IgD-negative memory B cell (primary cell): ENCODE data around the gene RNF113B. TPM values are rescaled to one million over a fixed set of nuclear protein-coding genes. Genes with fewer than 3 reads are reported as not detected.

Experiments used
- H3K27ac Mint-ChIP-seq, 3 donors: one replicate each; pipeline ENCODE4 v1.8.0; 2020 to 2022; ENCODE audit warnings: mild to moderate bottlenecking in 3 of 3, mixed read lengths in 3 of 3, moderate library complexity in 1 of 3
- H3K27me3 Mint-ChIP-seq: one replicate; pipeline ENCODE4 v1.8.0; 2021; ENCODE audit warnings: mixed read lengths
- H3K36me3 Mint-ChIP-seq: one replicate; pipeline ENCODE4 v1.8.0; 2020; ENCODE audit warnings: mild to moderate bottlenecking, mixed read lengths
- H3K4me1 Mint-ChIP-seq, 3 donors: one replicate each; pipeline ENCODE4 v1.8.0; 2020 to 2022; ENCODE audit warnings: mixed read lengths in 3 of 3, mild to moderate bottlenecking in 1 of 3
- H3K4me3 Mint-ChIP-seq, 4 donors: one replicate each; pipeline ENCODE4 v1.8.0; 2020 to 2022; ENCODE audit warnings: mild to moderate bottlenecking in 4 of 4, mixed read lengths in 4 of 4, moderate library complexity in 3 of 4
- H3K9me3 Mint-ChIP-seq, 3 donors: one replicate each; pipeline ENCODE4 v1.8.0; 2020 to 2021; ENCODE audit warnings: mixed read lengths in 3 of 3, mild to moderate bottlenecking in 1 of 3
- polyA plus RNA-seq: library from polyadenylated mRNA; unstranded; fragments of 300-500 nt; fragmentation: Illumina TruSeq; gene quantifications from one replicate; pipeline ENCODE4 v1.2.3, GENCODE V29; 2021

Gene RNF113B
- polyA plus RNA-seq, 1 donor from 2014 or later = not detected

DNA sequence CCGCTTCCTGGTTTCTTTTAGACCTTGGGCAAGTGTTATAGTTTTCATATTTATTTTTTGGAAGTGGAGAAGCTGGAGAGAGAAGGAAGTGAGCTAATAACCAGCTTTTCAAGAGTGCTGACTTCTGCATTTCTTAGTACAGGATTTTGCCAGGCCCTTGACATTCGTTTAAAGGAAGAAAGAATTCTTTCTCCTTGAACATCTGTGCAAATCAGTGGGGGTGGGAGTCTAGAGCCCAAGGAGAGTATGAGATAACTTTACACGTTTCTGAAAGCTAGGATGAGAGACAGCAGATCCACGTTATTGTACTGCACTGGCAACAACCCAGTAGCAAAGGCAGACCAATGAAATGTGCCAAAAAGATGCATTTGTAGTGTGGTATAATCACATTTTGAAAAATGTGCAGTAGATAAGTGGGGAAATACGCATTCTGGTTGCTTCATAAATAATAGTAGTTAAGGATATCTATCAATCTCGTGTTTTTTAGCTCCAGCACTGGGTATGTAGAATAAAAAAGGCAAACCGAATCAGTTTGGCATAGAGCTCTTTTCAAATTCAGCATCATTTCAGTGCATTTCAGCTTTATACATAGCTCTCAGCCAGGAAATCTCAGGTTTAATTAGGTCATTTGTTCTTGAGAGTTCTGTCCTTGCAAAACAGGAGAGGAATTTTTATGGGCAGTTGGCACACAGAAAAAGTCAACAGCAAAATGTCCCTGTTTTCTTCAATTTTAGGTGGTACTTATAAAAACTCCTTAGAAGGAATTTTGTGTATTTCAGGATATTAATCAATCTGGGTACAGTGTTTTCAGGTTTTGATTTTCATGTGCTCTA is 4.3 kb downstream of the RNF113B start:
- Mint-ChIP-seq H3K4me1 (no peaks in the 10 kb centered on the region), H3K36me3 (peaks cover 3% of the 10 kb centered on the region), H3K27ac (no peak overlapping the region), H3K9me3 (peaks cover 0 to 3% (median 1%) of the 10 kb centered on the region in 3 donors), H3K4me3 (no peak overlapping the region), H3K27me3 (peaks cover 11% of the 10 kb centered on the region)

DNA sequence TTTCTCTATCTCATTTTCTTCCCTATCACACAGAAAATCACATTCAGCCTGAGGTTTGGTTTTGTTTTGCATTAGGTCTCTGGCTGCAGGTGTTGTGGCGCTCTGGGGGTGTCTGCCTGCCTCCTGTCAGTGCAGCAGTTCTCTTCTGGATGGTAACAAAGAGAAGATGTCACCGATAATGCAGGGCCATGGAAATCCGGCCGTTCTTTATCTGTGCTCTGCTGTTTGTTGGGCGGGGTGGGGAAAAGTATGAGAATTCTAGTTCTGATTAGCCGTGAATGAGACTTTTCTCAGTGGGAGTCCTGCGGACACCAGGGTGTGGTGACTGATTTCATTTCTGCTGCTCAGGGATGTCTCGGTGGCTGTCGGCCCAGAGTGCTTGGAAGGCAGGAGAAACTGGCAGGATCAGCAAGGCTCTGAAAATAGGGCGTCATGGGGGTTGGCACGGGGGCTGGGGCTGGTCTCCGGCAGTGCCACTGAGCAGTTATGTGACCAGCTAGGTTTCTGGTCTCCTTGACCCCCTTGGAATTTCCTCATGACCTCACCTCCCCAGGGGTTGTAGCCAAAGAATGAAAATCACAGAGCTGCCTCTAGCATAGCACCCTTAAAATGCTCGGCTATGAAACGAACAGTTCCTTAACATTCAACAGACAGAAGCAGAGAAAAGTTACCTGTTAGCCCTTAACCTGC is 5.0 kb downstream of the RNF113B start:
- H3K4me1 Mint-ChIP-seq = no peaks in the 10 kb centered on the region

GRCh38 chr13:98169331-98169730 is 7.7 kb downstream of the RNF113B start:
- Mint-ChIP-seq H3K9me3 (peaks cover 0 to 4% (median 0%) of the 10 kb centered on the region in 3 donors), H3K27ac (no peak overlapping the region), H3K4me3 (no peak overlapping the region), H3K4me1 (no peaks in the 10 kb centered on the region), H3K36me3 (peaks cover 3% of the 10 kb centered on the region), H3K27me3 (peaks cover 11% of the 10 kb centered on the region)

More for the DNA sequence above, 5.0 kb downstream of the RNF113B start:
- Mint-ChIP-seq H3K36me3 (peaks cover 3% of the 10 kb centered on the region), H3K4me3 (no peak overlapping the region), H3K9me3 (peaks cover 0 to 3% (median 1%) of the 10 kb centered on the region in 3 donors), H3K27me3 (peaks cover 11% of the 10 kb centered on the region), H3K27ac (no peak overlapping the region)

- no peaks in the 10 kb centered on the region for H3K36me3 Mint-ChIP-seq
- no peaks in the 10 kb centered on the region for H3K27me3 Mint-ChIP-seq
- peaks cover 0 to 4% (median 2%) of the 10 kb centered on the region in 3 donors for H3K9me3 Mint-ChIP-seq
- H3K4me1 Mint-ChIP-seq = no peaks in the 10 kb centered on the region
- no peak overlapping the region for H3K27ac Mint-ChIP-seq
- no peak overlapping the region for H3K4me3 Mint-ChIP-seq
These were observed 14.1 kb downstream of the RNF113B start for GRCh38 chr13:98162935-98163334.

DNA sequence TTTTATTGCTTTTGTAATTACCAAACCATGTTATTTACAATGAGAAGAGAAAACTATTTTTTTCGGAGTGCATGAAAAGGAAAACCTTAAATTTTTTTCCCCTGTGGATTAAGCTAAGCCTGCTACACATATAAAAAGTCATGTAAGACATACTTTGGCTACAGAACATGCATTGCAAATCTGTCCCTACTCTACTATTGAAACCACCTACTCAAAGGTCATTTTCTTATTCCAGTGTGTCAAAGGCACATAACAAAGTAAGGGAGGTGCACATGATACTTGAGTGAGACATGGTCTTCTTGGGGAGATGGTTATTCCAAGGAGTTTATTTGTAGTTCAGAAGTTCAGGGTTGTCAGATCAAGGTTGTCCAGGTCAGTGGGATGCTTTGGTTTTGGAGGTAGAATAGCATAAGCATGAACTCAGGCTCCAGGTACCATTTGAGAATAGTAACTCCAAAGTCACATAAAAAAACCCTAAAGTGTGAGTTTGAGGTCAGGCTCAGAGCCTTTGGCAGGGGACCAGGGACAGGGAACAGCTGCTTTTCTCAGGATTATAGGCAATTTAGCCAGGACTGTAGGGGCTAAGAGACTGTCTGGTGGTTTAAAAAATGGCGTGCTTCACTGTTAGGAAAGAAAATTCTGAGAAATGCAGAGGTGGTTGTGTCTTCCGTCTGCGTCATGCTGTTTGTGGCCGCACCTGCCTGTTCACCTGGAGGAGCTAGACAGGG is 18.7 kb downstream of the RNF113B start:
- Mint-ChIP-seq H3K36me3 (no peaks in the 10 kb centered on the region), H3K27ac (no peak overlapping the region), H3K4me3 (no peak overlapping the region)

DNA sequence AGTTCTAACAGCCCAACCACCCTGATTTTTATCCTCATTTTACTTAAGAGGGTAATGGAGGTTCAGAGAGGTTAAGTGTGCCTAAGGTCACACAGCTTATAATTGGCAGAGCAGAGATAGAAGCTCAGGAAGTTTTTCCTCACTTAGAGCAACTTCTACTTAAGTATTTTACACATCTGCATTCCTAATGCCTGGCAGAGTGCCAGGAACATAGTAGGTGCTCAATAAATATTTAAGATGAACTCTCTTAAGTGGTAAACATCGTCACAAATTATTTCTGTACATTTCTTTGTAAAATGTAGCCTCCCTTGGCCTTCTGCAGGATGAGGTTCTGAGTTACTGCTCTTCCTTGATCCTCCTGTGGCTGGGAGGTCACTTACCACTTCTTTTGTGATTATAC is 19.5 kb downstream of the RNF113B start:
- peaks cover 0 to 4% (median 0%) of the 10 kb centered on the region in 3 donors for H3K9me3 Mint-ChIP-seq
- H3K27ac Mint-ChIP-seq = no peak overlapping the region
- H3K27me3 Mint-ChIP-seq = peaks cover 6% of the 10 kb centered on the region

More for the DNA sequence above, 18.7 kb downstream of the RNF113B start:
- H3K9me3 Mint-ChIP-seq = peaks cover 0 to 4% (median 0%) of the 10 kb centered on the region in 3 donors
- H3K27me3 Mint-ChIP-seq = peaks cover 2% of the 10 kb centered on the region
- no peaks in the 10 kb centered on the region for H3K4me1 Mint-ChIP-seq

GRCh38 chr13:98157188-98157587 is 19.9 kb downstream of the RNF113B start:
- Mint-ChIP-seq H3K9me3 (peaks cover 0 to 4% (median 0%) of the 10 kb centered on the region in 3 donors), H3K27me3 (peaks cover 7% of the 10 kb centered on the region), H3K4me1 (no peaks in the 10 kb centered on the region), H3K4me3 (no peak overlapping the region), H3K36me3 (no peaks in the 10 kb centered on the region), H3K27ac (no peak overlapping the region)

More for the DNA sequence above, 19.5 kb downstream of the RNF113B start:
- Mint-ChIP-seq H3K4me1 (no peaks in the 10 kb centered on the region), H3K4me3 (no peak overlapping the region), H3K36me3 (no peaks in the 10 kb centered on the region)

- H3K4me3 Mint-ChIP-seq = no peak overlapping the region
- H3K4me1 Mint-ChIP-seq = no peaks in the 10 kb centered on the region
- H3K27ac Mint-ChIP-seq = no peak overlapping the region
- H3K9me3 Mint-ChIP-seq = peaks cover 0 to 4% (median 0%) of the 10 kb centered on the region in 3 donors
- peaks cover 10% of the 10 kb centered on the region for H3K27me3 Mint-ChIP-seq
- H3K36me3 Mint-ChIP-seq = no peaks in the 10 kb centered on the region
These were observed 20.8 kb downstream of the RNF113B start for GRCh38 chr13:98156259-98156658.

GRCh38 chr13:98155475-98156109 is 21.5 kb downstream of the RNF113B start:
- H3K4me1 Mint-ChIP-seq = no peaks in the 10 kb centered on the region
- no peak overlapping the region for H3K27ac Mint-ChIP-seq
- no peak overlapping the region for H3K4me3 Mint-ChIP-seq
- no peaks in the 10 kb centered on the region for H3K36me3 Mint-ChIP-seq
- peaks cover 13% of the 10 kb centered on the region for H3K27me3 Mint-ChIP-seq
- peaks cover 0 to 4% (median 0%) of the 10 kb centered on the region in 3 donors for H3K9me3 Mint-ChIP-seq

GRCh38 chr13:98150832-98151479 is 26.1 kb downstream of the RNF113B start:
- Mint-ChIP-seq H3K36me3 (no peaks in the 10 kb centered on the region), H3K4me3 (no peak overlapping the region), H3K9me3 (peaks cover 0 to 4% (median 0%) of the 10 kb centered on the region in 3 donors), H3K27ac (no peak overlapping the region), H3K27me3 (peaks cover 31% of the 10 kb centered on the region), H3K4me1 (peaks cover 0 to 2% (median 0%) of the 10 kb centered on the region in 3 donors)

DNA sequence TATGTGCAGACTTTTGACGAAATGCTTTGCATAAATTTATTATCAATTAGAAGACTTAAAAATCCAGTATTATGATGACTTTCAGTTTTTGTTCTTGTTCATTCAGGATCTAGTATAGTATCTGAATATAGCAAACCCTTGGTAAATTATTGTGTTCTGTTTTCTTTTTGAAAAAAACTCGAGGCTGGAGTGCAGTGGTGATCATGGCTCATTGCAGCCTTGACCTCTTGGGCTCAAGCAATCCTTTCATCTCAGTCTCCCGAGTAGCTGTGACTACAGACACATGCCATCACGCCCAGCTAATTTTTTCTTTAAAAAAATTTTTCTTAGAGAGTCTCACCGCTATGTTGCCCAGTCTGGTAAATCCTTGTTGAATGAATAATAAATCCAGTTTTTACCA is 29.5 kb downstream of the RNF113B start:
- peaks cover 4 to 7% (median 6%) of the 10 kb centered on the region in 3 donors for H3K4me1 Mint-ChIP-seq

DNA sequence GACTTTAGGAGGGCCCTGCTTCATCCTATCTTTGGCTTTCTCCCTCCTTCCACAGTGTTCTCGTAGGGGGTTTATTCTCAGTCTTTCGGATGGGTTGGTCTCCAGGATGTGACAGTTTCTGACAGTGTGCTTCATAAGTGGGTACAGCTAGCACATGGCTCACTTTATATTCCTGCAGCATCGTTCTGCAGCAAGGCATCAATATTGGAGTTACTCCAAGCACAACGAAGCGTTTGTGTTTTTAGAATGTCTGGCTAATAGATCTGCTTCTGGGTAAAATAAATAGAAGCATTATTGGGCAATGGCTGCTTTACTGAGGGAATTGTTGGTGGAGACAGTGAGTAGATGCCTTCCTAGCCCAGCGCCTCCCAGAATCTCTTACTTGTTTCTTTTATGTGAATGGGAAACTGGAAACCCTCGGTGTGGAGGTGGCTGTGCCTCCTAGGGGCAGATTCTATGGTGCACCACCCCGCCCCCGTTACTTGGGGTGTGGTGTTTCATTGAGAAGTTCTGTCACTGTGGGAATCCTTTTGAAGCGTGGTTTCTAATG is 32.2 kb downstream of the RNF113B start:
- Mint-ChIP-seq H3K36me3 (no peaks in the 10 kb centered on the region), H3K4me1 (peaks cover 4 to 12% (median 6%) of the 10 kb centered on the region in 3 donors), H3K27me3 (peaks cover 48% of the 10 kb centered on the region), H3K27ac (no peak overlapping the region), H3K9me3 (no peaks in the 10 kb centered on the region), H3K4me3 (peak overlapping the region in 3 of 4 donors; percentile 37 to 81 (median 80))

More for the DNA sequence above, 29.5 kb downstream of the RNF113B start:
- Mint-ChIP-seq H3K27ac (no peak overlapping the region), H3K9me3 (no peaks in the 10 kb centered on the region), H3K27me3 (peaks cover 41% of the 10 kb centered on the region), H3K4me3 (no peak overlapping the region), H3K36me3 (no peaks in the 10 kb centered on the region)

DNA sequence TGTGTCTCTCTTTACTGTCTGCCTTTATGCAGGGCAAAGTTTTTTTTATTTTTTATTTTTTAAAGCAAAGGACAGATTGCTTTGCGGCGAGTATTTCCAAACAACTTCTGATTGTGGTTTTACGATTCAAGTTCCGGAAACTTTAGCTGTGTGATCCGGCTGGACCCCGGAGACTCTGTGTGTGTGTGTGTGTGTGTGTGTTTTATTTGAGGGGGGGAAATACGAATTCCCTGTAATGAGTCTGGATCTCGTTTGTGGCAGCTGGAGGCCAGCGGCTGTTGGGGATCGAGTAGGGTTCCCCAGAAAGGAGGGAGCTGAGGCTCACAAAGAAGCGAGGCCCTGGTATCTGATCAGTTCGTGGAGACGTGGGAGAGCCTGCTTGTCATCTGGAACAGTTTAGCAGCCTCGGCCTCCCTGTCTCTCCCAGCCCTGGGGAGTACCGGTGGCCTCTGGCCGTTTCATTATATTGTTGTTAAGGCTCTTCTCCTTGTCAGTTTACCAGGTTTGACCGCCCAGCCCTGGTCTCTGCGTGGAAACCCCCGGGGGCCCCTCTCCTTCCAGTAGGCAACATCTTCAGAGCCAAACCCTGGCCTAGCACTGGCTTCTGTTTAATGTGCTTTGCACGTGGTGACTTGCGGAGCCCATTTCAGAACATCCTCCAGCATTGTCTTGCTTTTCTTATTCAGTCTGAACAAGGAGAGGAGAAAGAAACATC is 32.9 kb downstream of the RNF113B start:
- Mint-ChIP-seq H3K27ac (no peak overlapping the region), H3K36me3 (no peaks in the 10 kb centered on the region), H3K4me1 (peaks cover 4 to 12% (median 6%) of the 10 kb centered on the region in 3 donors), H3K27me3 (peaks cover 48% of the 10 kb centered on the region), H3K4me3 (peak overlapping the region; percentile 58 to 84 (median 77)), H3K9me3 (no peaks in the 10 kb centered on the region)
